Calu3 (cell line): Measurements from ENCODE around the gene SCARB1. TPM values are rescaled to one million over a fixed set of nuclear protein-coding genes. Genes with fewer than 3 reads are reported as not detected.
"Not testable (repeated sequence)": the region's sequence is repeated elsewhere in the genome, so short reads cannot be mapped to it uniquely, and the experiment has no call there.

Experiments used
- Bru-seq: library from RNA; stranded (reverse); fragments of 400-500 nt; gene quantifications from one replicate; lab custom pipeline; 2021; lab: Mats Ljungman, UMichigan
- BruChase-seq, 2 experiments: library from RNA; stranded (reverse); fragments of 400-500 nt; gene quantifications; one replicate each; lab custom pipeline; 2021; lab: Mats Ljungman, UMichigan
- BruUV-seq: library from RNA; stranded (reverse); fragments of 400-500 nt; replicated peaks from 2 replicates; lab custom pipeline; 2021; lab: Mats Ljungman, UMichigan
- CTCF ChIA-PET: fragments of 300-600 bp; sonication (Branson Sonifier 250); formaldehyde crosslinking; loops from one replicate; lab custom pipeline; 2022; ENCODE audit warnings: antibody characterized with exemption; lab: Charles Lee
- DNase-seq: peaks from one replicate; pipeline ENCODE4 v3.0.0; 2022
- H3K27ac Mint-ChIP-seq: one replicate; pipeline ENCODE4 v1.8.0; 2022; ENCODE audit warnings: mixed read lengths; ENCODE audit not compliant: unreplicated experiment
- H3K27me3 Mint-ChIP-seq: one replicate; pipeline ENCODE4 v1.8.0; 2022; ENCODE audit warnings: mixed read lengths; ENCODE audit not compliant: unreplicated experiment
- H3K36me3 Mint-ChIP-seq: one replicate; pipeline ENCODE4 v1.8.0; 2022; ENCODE audit warnings: mild to moderate bottlenecking, moderate library complexity, mixed read lengths; ENCODE audit not compliant: insufficient read depth, unreplicated experiment
- H3K4me1 Mint-ChIP-seq: one replicate; pipeline ENCODE4 v1.8.0; 2022; ENCODE audit warnings: mild to moderate bottlenecking, low read depth, mixed read lengths; ENCODE audit not compliant: unreplicated experiment
- H3K4me3 Mint-ChIP-seq: one replicate; pipeline ENCODE4 v1.8.0; 2022; ENCODE audit warnings: mild to moderate bottlenecking, low read depth, moderate library complexity, mixed read lengths; ENCODE audit not compliant: unreplicated experiment
- H3K9me3 Mint-ChIP-seq: one replicate; pipeline ENCODE4 v1.8.0; 2022; ENCODE audit warnings: low read depth, mixed read lengths; ENCODE audit not compliant: unreplicated experiment
- intact Hi-C: fragments of 100-400 bp; cut with micrococcal nuclease; formaldehyde crosslinking; loops from one replicate; pipeline ENCODE4 v1.10.0; 2022; ENCODE audit not compliant: unreplicated experiment
- long read RNA-seq: library from polyadenylated mRNA; stranded (forward); transcript quantifications from one replicate; pipeline ENCODE4 v2.0.0, GENCODE V29; 2022
- total RNA-seq: library from RNA; stranded (reverse); gene quantifications from 2 replicates; pipeline ENCODE4 v1.2.3, GENCODE V29; 2022
- TF ChIP-seq, protein P1 (sequence below): fragments of 200-600 bp; IDR thresholded peaks from one replicate; pipeline ENCODE4 v1.8.0; 2022; ENCODE audit warnings: antibody characterized with exemption; ENCODE audit not compliant: unreplicated experiment

Gene SCARB1, protein sequence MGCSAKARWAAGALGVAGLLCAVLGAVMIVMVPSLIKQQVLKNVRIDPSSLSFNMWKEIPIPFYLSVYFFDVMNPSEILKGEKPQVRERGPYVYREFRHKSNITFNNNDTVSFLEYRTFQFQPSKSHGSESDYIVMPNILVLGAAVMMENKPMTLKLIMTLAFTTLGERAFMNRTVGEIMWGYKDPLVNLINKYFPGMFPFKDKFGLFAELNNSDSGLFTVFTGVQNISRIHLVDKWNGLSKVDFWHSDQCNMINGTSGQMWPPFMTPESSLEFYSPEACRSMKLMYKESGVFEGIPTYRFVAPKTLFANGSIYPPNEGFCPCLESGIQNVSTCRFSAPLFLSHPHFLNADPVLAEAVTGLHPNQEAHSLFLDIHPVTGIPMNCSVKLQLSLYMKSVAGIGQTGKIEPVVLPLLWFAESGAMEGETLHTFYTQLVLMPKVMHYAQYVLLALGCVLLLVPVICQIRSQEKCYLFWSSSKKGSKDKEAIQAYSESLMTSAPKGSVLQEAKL
- 51.6 and 57.5 TPM in 2 replicates for total RNA-seq
- Bru-seq, nascent RNA, result percentile 54 among the genes with signal in this experiment
- percentile 46 among the genes with signal in this experiment for BruChase-seq, experiment 1, labeled RNA remaining after a 6-hour chase
- BruChase-seq, experiment 2, labeled RNA remaining after a 2-hour chase, result percentile 48 among the genes with signal in this experiment
- long read RNA-seq, transcript SCARB1-201 (13 exons, 2,611 nt), result major isoform, 46 of 79 reads
- long read RNA-seq, partial matches to known transcripts, result 17 of 79 reads
- long read RNA-seq, other reads (novel, unspliced or antisense), result 10 of 79 reads

DNA sequence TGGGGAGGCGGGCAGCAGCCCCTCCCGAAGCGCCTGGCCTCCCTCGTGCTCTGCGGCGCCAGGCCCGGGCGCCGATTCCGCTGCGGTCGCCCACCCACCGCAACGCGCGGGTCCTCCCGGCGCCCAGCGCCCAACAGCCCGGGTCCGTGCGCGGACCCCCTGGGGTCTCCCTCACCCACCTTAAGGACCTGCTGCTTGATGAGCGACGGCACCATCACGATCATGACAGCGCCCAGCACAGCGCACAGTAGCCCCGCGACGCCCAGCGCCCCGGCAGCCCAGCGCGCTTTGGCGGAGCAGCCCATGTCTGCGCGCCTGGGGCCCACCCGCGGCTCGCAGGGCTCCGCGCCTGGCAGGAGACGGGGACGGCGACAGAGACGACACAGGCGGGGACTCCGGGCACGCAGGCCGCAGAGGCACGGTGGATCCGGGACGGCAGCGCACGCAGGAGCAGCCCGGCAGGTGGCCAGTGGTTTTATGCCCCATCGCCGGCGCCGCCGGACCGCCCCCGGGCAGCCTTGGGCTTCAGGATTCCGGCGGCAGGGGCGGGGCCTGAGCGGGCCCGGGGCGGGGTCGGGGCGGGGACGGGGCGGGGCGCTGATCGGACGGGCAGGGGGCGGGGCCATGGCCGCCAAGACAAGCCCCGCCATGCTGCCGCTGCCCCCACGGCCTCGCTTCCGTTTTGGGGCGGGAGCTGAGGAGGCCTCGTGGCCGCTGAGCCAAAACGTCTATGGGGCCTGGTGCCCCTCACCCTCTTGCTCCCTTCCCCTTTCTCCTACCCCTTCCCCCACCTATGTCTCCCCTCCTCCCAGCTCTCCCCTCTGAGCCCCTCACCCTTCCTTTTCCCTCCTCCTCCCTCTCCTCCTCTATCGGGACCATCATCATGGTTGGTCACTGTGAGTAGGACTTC, at the start of gene SCARB1:
SCARB1 (minus strand) TSS at position 449 of the 910 bp plus-strand sequence; CDS start at position 305, 144 bp downstream.
- H3K27me3 Mint-ChIP-seq, result no peaks in the 10 kb centered on the region
- DNase-seq, result peak; percentile 90
- peak within 1 kb of the TSS; percentile 86 for H3K27ac Mint-ChIP-seq
- peaks cover 2% of the 10 kb centered on the region for H3K9me3 Mint-ChIP-seq
- CTCF ChIA-PET, result interaction anchor here (1.1 kb wide), 1 partner anchor 43 kb away, joined by 4 read pairs; no protein-coding TSS in a partner anchor
- intact Hi-C loops, result no loop called here
- peak within 1 kb of the TSS; percentile 75 for H3K4me3 Mint-ChIP-seq
- TF ChIP-seq, protein P1, sequence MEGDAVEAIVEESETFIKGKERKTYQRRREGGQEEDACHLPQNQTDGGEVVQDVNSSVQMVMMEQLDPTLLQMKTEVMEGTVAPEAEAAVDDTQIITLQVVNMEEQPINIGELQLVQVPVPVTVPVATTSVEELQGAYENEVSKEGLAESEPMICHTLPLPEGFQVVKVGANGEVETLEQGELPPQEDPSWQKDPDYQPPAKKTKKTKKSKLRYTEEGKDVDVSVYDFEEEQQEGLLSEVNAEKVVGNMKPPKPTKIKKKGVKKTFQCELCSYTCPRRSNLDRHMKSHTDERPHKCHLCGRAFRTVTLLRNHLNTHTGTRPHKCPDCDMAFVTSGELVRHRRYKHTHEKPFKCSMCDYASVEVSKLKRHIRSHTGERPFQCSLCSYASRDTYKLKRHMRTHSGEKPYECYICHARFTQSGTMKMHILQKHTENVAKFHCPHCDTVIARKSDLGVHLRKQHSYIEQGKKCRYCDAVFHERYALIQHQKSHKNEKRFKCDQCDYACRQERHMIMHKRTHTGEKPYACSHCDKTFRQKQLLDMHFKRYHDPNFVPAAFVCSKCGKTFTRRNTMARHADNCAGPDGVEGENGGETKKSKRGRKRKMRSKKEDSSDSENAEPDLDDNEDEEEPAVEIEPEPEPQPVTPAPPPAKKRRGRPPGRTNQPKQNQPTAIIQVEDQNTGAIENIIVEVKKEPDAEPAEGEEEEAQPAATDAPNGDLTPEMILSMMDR, result no peak
- H3K4me1 Mint-ChIP-seq, result peaks cover 31% of the 10 kb centered on the region
- BruUV-seq, result no TSS peak
- H3K36me3 Mint-ChIP-seq, result peaks cover 23% of the 10 kb centered on the region

DNA sequence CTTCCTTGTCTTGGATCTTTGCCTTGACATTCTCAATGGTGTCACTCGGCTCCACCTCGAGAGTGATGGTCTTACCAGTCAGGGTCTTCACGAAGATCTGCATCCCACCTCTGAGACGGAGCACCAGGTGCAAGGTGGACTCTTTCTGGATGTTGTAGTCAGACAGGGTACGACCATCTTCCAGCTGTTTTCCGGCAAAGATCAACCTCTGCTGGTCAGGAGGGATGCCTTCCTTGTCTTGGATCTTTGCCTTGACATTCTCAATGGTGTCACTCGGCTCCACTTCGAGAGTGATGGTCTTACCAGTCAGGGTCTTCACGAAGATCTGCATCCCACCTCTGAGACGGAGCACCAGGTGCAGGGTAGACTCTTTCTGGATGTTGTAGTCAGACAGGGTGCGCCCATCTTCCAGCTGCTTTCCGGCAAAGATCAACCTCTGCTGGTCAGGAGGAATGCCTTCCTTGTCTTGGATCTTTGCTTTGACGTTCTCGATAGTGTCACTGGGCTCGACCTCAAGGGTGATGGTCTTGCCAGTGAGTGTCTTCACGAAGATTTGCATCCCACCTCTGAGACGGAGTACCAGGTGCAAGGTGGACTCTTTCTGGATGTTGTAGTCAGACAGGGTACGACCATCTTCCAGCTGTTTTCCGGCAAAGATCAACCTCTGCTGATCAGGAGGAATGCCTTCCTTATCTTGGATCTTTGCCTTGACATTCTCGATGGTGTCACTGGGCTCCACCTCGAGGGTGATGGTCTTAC, 49.0 kb upstream of the SCARB1 start:
- intact Hi-C loops, CTCF ChIA-PET, H3K9me3 Mint-ChIP-seq, DNase-seq: not testable (repeated sequence)
- BruUV-seq, result TSS peak; percentile 53
- peaks cover 86% of the 10 kb centered on the region for H3K36me3 Mint-ChIP-seq
- peak overlapping the region; percentile 98 for H3K4me3 Mint-ChIP-seq
- peaks cover 60% of the 10 kb centered on the region for H3K4me1 Mint-ChIP-seq
- H3K27ac Mint-ChIP-seq, result peak overlapping the region; percentile 100
- peaks cover 13% of the 10 kb centered on the region for H3K27me3 Mint-ChIP-seq

DNA sequence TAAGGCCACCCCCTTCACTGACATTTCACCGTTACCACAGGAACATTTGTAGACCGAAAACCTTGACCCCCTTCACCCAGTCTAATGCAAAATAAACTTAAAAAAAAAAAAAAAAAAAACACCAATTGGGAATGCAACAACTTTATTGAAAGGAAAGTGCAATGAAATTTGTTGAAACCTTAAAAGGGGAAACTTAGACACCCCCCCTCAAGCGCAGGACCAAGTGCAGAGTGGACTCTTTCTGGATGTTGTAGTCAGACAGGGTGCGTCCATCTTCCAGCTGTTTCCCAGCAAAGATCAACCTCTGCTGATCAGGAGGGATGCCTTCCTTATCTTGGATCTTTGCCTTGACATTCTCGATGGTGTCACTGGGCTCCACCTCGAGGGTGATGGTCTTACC, 47.9 kb upstream of the SCARB1 start:
- peaks cover 53% of the 10 kb centered on the region for H3K4me1 Mint-ChIP-seq
- peaks cover 13% of the 10 kb centered on the region for H3K27me3 Mint-ChIP-seq
- H3K27ac Mint-ChIP-seq, result peak overlapping the region; percentile 89
- DNase-seq, intact Hi-C loops, BruUV-seq, H3K9me3 Mint-ChIP-seq: not testable (repeated sequence)
- H3K4me3 Mint-ChIP-seq, result peak overlapping the region; percentile 63
- peaks cover 74% of the 10 kb centered on the region for H3K36me3 Mint-ChIP-seq
- CTCF ChIA-PET, result interaction anchor here (1.9 kb wide), 1 partner anchor 29 kb away, joined by 10 read pairs; no protein-coding TSS in a partner anchor

DNA sequence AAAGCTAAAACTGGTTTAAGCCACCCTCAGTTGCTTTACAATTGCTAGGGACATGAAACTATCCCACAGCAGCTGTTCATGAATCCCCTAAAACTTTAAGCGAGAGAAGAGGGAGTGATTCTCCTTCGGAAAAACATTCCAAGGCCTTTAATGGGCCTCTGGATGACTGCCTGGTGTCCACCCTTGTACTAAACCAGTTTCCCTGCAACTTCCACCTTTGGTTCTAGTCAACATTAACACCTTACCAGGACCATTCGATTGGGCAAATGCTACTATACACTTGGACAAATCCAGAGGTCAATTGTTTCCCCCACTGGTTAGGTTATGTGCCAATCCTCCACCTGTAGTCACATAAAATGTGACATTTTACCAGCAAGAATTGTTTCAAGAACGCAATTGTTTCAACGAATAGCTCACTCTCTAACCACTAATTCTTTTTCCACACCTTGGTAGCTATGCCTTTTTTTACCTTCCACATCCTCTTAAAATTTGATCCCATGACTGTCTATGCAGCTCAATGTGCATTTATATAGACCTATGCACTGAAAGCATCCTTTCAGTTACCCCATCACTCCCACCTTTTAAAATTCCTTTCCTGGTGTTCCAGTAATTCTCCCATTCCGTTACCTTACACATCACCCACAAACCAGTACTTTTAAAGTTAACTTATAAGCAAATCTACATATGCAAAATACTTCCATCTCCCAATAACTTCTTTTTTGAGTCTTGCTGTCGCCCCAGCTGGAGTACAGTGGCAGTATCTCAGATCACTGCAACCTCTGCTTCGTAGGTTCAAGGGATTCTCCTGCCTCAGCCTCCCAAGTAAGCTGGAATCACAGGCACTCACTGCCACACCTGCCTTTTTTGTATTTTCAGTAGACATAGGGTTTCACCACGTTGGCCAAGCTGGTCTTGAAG, 47.2 kb upstream of the SCARB1 start:
- H3K36me3 Mint-ChIP-seq, result peaks cover 70% of the 10 kb centered on the region
- BruUV-seq, result no TSS peak
- H3K4me1 Mint-ChIP-seq, result peaks cover 54% of the 10 kb centered on the region
- H3K27me3 Mint-ChIP-seq, result peaks cover 13% of the 10 kb centered on the region
- H3K27ac Mint-ChIP-seq, result peak overlapping the region; percentile 89
- H3K9me3 Mint-ChIP-seq, result no peaks in the 10 kb centered on the region
- no peak for DNase-seq
- CTCF ChIA-PET, result interaction anchor here (0.6 to 1.9 kb wide), 3 partner anchors 8 to 59 kb away, joined by 3 to 10 read pairs (median 3); no protein-coding TSS in a partner anchor
- H3K4me3 Mint-ChIP-seq, result peak overlapping the region; percentile 63
- intact Hi-C loops, result no loop called here
- TF ChIP-seq, protein P1, result no peak
